H1 (cell line): ENCODE measurements around the gene SEMA6A. TPM values are rescaled to one million over a fixed set of nuclear protein-coding genes. Genes with fewer than 3 reads are reported as not detected.

Experiments used
- CTCF ChIA-PET: fragments of 300-600 bp; sonication (Branson Sonifier 250); formaldehyde crosslinking; loops from one replicate; lab custom pipeline; 2021; ENCODE audit not compliant: partially characterized antibody; lab: Charles Lee
- POLR2A ChIA-PET: fragments of 300-600 bp; sonication (Branson Sonifier 250); formaldehyde crosslinking; loops from one replicate; lab custom pipeline; 2021; ENCODE audit warnings: inconsistent platforms; ENCODE audit not compliant: partially characterized antibody; lab: Charles Lee
- DNase-seq, 2 experiments: peaks; one replicate each; pipeline versions ENCODE4 v3.0.0 to v3.0.0-alpha.2; 2010 to 2022; ENCODE audit warnings: low spot score in 2 of 2, low read depth in 1 of 2, mixed read lengths in 1 of 2
- FAIRE-seq: peaks from 2 replicates; lab custom pipeline; 2011; peaks lifted over from hg19 to GRCh38; lab: Jason Lieb, UNC
- H2AFZ ChIP-seq: 2 replicates; pipeline ENCODE4 v1.8.1; 2012; ENCODE audit warnings: low read length, inconsistent platforms
- H2AK5ac ChIP-seq: 2 replicates; pipeline ENCODE4 v1.6.1; 2013; ENCODE audit warnings: low read depth, low read length
- H2BK120ac ChIP-seq: replicated peaks from 2 replicates; pipeline ENCODE3; 2013; ENCODE audit warnings: low read depth, low read length, inconsistent platforms
- H2BK12ac ChIP-seq: 2 replicates; pipeline ENCODE4 v1.6.1; 2013; ENCODE audit warnings: low read depth, low read length
- H2BK15ac ChIP-seq: 2 replicates; pipeline ENCODE4 v1.6.1; 2013; ENCODE audit warnings: low read length
- H2BK20ac ChIP-seq: 2 replicates; pipeline ENCODE4 v1.6.1; 2013; ENCODE audit warnings: low read length
- H2BK5ac ChIP-seq: 2 replicates; pipeline ENCODE4 v1.6.1; 2013; ENCODE audit warnings: low read depth, low read length
- H3K14ac ChIP-seq: 2 replicates; pipeline ENCODE4 v1.6.1; 2013; ENCODE audit warnings: inconsistent platforms; ENCODE audit not compliant: insufficient read length
- H3K18ac ChIP-seq: 2 replicates; pipeline ENCODE4 v1.6.1; 2013; ENCODE audit warnings: low read length; ENCODE audit errors: extremely low read depth
- H3K23ac ChIP-seq: 2 replicates; pipeline ENCODE4 v1.6.1; 2013; ENCODE audit warnings: inconsistent platforms; ENCODE audit not compliant: insufficient read length
- H3K23me2 ChIP-seq: 2 replicates; pipeline ENCODE4 v1.6.1; 2013; ENCODE audit warnings: low read depth, low read length
- H3K27ac ChIP-seq: 2 replicates; pipeline ENCODE4 v1.6.1; 2011; ENCODE audit warnings: low read depth, low read length, inconsistent platforms
- H3K27me3 ChIP-seq, 4 experiments: replicated peaks in 1 of 4; 1 replicate in 1 of 4; 2 replicates in 3 of 4; pipeline versions ENCODE4 v1.6.1 to v1.8.1; 2011 to 2013; ENCODE audit warnings: low read length in 3 of 4, mild to moderate bottlenecking in 3 of 4, inconsistent platforms in 2 of 4, mixed read lengths in 2 of 4, moderate library complexity in 1 of 4; ENCODE audit not compliant: control insufficient read depth in 3 of 4, insufficient read depth in 3 of 4; ENCODE audit errors: extremely low read depth in 1 of 4
- H3K36me3 ChIP-seq, 4 experiments: 2 replicates each; pipeline versions ENCODE4 v1.6.1 to v1.8.1; 2011 to 2013; ENCODE audit warnings: mild to moderate bottlenecking in 4 of 4, low read length in 3 of 4, moderate library complexity in 2 of 4, control low read depth in 1 of 4, inconsistent platforms in 1 of 4; ENCODE audit not compliant: insufficient read depth in 4 of 4, control insufficient read depth in 2 of 4
- H3K4ac ChIP-seq: replicated peaks from 2 replicates; pipeline ENCODE3; 2013; ENCODE audit warnings: low read length, low read depth, mixed read lengths, inconsistent platforms; ENCODE audit not compliant: insufficient read length
- H3K4me1 ChIP-seq, 4 experiments: replicated peaks in 1 of 4; 1 replicate in 1 of 4; 2 replicates in 3 of 4; pipeline versions ENCODE4 v1.6.1 to v1.8.1; 2011 to 2013; ENCODE audit warnings: low read length in 3 of 4, inconsistent platforms in 2 of 4, mixed read lengths in 1 of 4; ENCODE audit not compliant: insufficient read depth in 4 of 4, control insufficient read depth in 3 of 4
- H3K4me2 ChIP-seq, 2 experiments: 2 replicates each; pipeline versions ENCODE4 v1.6.1 to v1.8.1; 2011 to 2013; ENCODE audit warnings: low read depth in 2 of 2, low read length in 2 of 2, control low read depth in 1 of 2, inconsistent platforms in 1 of 2, mild to moderate bottlenecking in 1 of 2; ENCODE audit not compliant: insufficient read depth in 1 of 2
- H3K4me3 ChIP-seq, 4 experiments: fragments of 200-600, 300-600 bp in 1 of 4; sonication (generic), shearing (Covaris generic), sonication (Bioruptor Twin) in 1 of 4; 2 replicates each; pipeline versions ENCODE4 v1.5.1 to v1.8.1; 2011 to 2016; ENCODE audit warnings: low read length in 4 of 4, low read depth in 3 of 4, control low read depth in 2 of 4, inconsistent platforms in 2 of 4, mild to moderate bottlenecking in 2 of 4, mixed read lengths in 1 of 4, moderate library complexity in 1 of 4; ENCODE audit not compliant: insufficient read depth in 2 of 4; ENCODE audit errors: extremely low read depth in 1 of 4
- H3K56ac ChIP-seq: replicated peaks from 2 replicates; pipeline ENCODE3; 2013; ENCODE audit warnings: low read depth, mild to moderate bottlenecking, mixed read lengths, low read length, inconsistent platforms; ENCODE audit not compliant: insufficient read length
- H3K79me1 ChIP-seq: 2 replicates; pipeline ENCODE4 v1.6.1; 2013; ENCODE audit warnings: low read depth, low read length, control low read depth
- H3K79me2 ChIP-seq, 2 experiments: 2 replicates each; pipeline versions ENCODE4 v1.6.1 to v1.8.1; 2012 to 2013; ENCODE audit warnings: low read length in 2 of 2, mild to moderate bottlenecking in 2 of 2, inconsistent platforms in 1 of 2; ENCODE audit not compliant: insufficient read depth in 2 of 2, control insufficient read depth in 1 of 2
- H3K9ac ChIP-seq, 4 experiments: replicated peaks in 1 of 4; 1 replicate in 1 of 4; 2 replicates in 3 of 4; pipeline versions ENCODE4 v1.6.1 to v1.8.1; 2011 to 2013; ENCODE audit warnings: low read depth in 3 of 4, low read length in 3 of 4, control low read depth in 2 of 4, mild to moderate bottlenecking in 2 of 4, moderate library complexity in 2 of 4, inconsistent platforms in 1 of 4; ENCODE audit errors: extremely low read depth in 1 of 4
- H3K9me3 ChIP-seq, 2 experiments: 2 replicates each; pipeline versions ENCODE4 v1.6.1 to v1.8.1; 2012 to 2013; ENCODE audit warnings: mild to moderate bottlenecking in 2 of 2, moderate library complexity in 2 of 2, control low read depth in 1 of 2, inconsistent platforms in 1 of 2, low read depth in 1 of 2, low read length in 1 of 2, mixed read lengths in 1 of 2; ENCODE audit not compliant: insufficient read depth in 2 of 2
- H4K20me1 ChIP-seq, 2 experiments: replicated peaks in 1 of 2; 2 replicates each; pipeline versions ENCODE3 to v1.8.1; 2011 to 2013; ENCODE audit warnings: inconsistent platforms in 2 of 2, low read length in 2 of 2, mild to moderate bottlenecking in 1 of 2; ENCODE audit not compliant: insufficient read depth in 2 of 2, control insufficient read depth in 1 of 2
- H4K5ac ChIP-seq: 2 replicates; pipeline ENCODE4 v1.6.1; 2013; ENCODE audit warnings: low read length, low read depth, mixed read lengths, inconsistent platforms; ENCODE audit not compliant: insufficient read length
- H4K8ac ChIP-seq: 2 replicates; pipeline ENCODE4 v1.8.0; 2013; ENCODE audit warnings: mild to moderate bottlenecking, moderate library complexity, low read length, inconsistent platforms; ENCODE audit not compliant: insufficient read depth; ENCODE audit errors: extremely low read depth
- H4K91ac ChIP-seq: replicated peaks from 2 replicates; pipeline ENCODE3; 2013; ENCODE audit warnings: low read length, mixed read lengths, inconsistent platforms; ENCODE audit not compliant: insufficient read length
- CREB1 ChIP-seq: IDR thresholded peaks from 2 replicates; pipeline ENCODE4 v1.6.1; 2012; ENCODE audit warnings: inconsistent platforms
- EP300 ChIP-seq, 2 experiments: IDR thresholded peaks; 1 replicate in 1 of 2; 2 replicates in 1 of 2; pipeline ENCODE4 v1.6.1; 2011 to 2012; ENCODE audit warnings: low read depth in 2 of 2, low read length in 2 of 2, mild to moderate bottlenecking in 2 of 2, borderline replicate concordance in 1 of 2, inconsistent platforms in 1 of 2, moderate library complexity in 1 of 2
- JUND ChIP-seq: IDR thresholded peaks from 2 replicates; pipeline ENCODE4 v1.6.1; 2011; ENCODE audit warnings: mild to moderate bottlenecking, improper control_type of control experiment, low read length
- SIX5 ChIP-seq: IDR thresholded peaks from 2 replicates; pipeline ENCODE4 v1.6.1; 2011; ENCODE audit warnings: mild to moderate bottlenecking, low read depth, low read length
- YY1 ChIP-seq: IDR thresholded peaks from 2 replicates; pipeline ENCODE4 v1.6.1; 2011; ENCODE audit warnings: low read depth, mild to moderate bottlenecking, low read length
- WGBS, 2 experiments: shearing (Covaris generic) in 1 of 2; methylation state at CpG; one replicate each; pipeline versions ENCODE4 v1.1.6 to v1.1.7; 2013 to 2015; ENCODE audit warnings: low lambda C conversion rate in 2 of 2, mixed read lengths in 2 of 2, inconsistent platforms in 1 of 2, low coverage in 1 of 2, missing lambda C conversion rate in 1 of 2; ENCODE audit not compliant: insufficient replicate concordance in 2 of 2, insufficient coverage in 1 of 2, insufficient read length in 1 of 2; ENCODE audit errors: extremely low coverage in 1 of 2, missing lambda C conversion rate in 1 of 2; 5-methylcytosine and 5-hydroxymethylcytosine counted together
- polyA plus RNA-seq, 7 experiments: library from polyadenylated mRNA; depleted of rRNA in 3 of 7; stranded (reverse) in 5 of 7; unstranded in 2 of 7; fragments of >200 nt in 5 of 7; fragments of 200-250 nt in 2 of 7; gene quantifications; 1 replicate in 5 of 7; 2 replicates in 1 of 7; 4 replicates in 1 of 7; pipeline versions ENCODE4 v1.2.1 to v1.2.3, GENCODE V29; 2011 to 2013; ENCODE audit warnings: missing spikeins in 2 of 7, mixed read lengths in 2 of 7
- total RNA-seq: library from RNA; stranded (reverse); fragmentation: NEBNext Ultra II Directional; extraction: Animal tissue kit (Norgen Biotek cat#: 25700); gene quantifications from 2 replicates; pipeline ENCODE4 v1.2.1, GENCODE V29; 2021

SEMA6A gene
- total and polyA plus RNA-seq, 2 of the 8 experiments (the other 6 are each of a cell fraction or from before 2014, with no cell fraction given): 78.3 to 277 TPM

- peaks cover 0 to 2% (median 0%) of the 10 kb centered on the region in 4 experiments; a peak in 1 of 7 replicates for H3K27me3 ChIP-seq
- 85% methylated on average over 4 of the region's 4 CpGs; no CpG with 5 or more reads in 1 of the 2 experiments for WGBS, 2 experiments
- no peak overlapping the region for H2AFZ ChIP-seq
- CTCF ChIA-PET: no interaction called here
- no peak overlapping the region for H2AK5ac ChIP-seq
- no peak overlapping the region for H3K18ac ChIP-seq
- H4K8ac ChIP-seq: no peak overlapping the region
- H3K4me2 ChIP-seq: no peak overlapping the region
- H3K79me2 ChIP-seq: peaks cover 73 to 100% of the 10 kb centered on the region in 2 experiments
- POLR2A ChIA-PET: no interaction called here
- no peak for TF ChIP-seq YY1
- TF ChIP-seq EP300 (IDR thresholded peaks at IDR 0.05; ENCODE audit: borderline replicate concordance in 1 of 2, low read depth in 2 of 2, low read length in 2 of 2): no peak
- TF ChIP-seq CREB1: no peak
- TF ChIP-seq SIX5: no peak
- TF ChIP-seq JUND: no peak
- TF ChIP-seq, all 59 proteins: peak for 0
- FAIRE-seq (no peak), DNase-seq (no peak)
- Histone ChIP-seq H3K36me3 (no peaks in the 10 kb centered on the region; a peak in 1 of 8 replicates), H2BK20ac (no peak overlapping the region), H4K5ac (no peak overlapping the region), H2BK15ac (no peak overlapping the region), H3K23me2 (no peaks in the 10 kb centered on the region; the same call in 1 of the 2 replicates), H2BK5ac (no peak overlapping the region), H3K79me1 (peaks cover 6% of the 10 kb centered on the region), H4K91ac (no peak overlapping the region), H3K4me1 (peaks cover 1 to 18% (median 15%) of the 10 kb centered on the region in 4 experiments; a peak in 6 of 7 replicates), H2BK12ac (no peak overlapping the region), H4K20me1 (peaks cover 32 to 40% of the 10 kb centered on the region in 2 experiments), H3K23ac (no peak overlapping the region), H3K4ac (no peak overlapping the region), H3K56ac (no peak overlapping the region), H3K9me3 (no peaks in the 10 kb centered on the region), H3K14ac (no peak overlapping the region), H3K9ac (no peak overlapping the region), H2BK120ac (no peak overlapping the region), H3K4me3 (no peak overlapping the region), H3K27ac (no peak overlapping the region)
Observed at GRCh38 chr5:116516021-116516420, 58.6 kb downstream of the SEMA6A start.
